GM18502 (cell line): Measurements from ENCODE around the gene NOX5.

Experiments
- ATAC-seq: cut with Tn5 transposase; IDR thresholded peaks from one replicate; pipeline ENCODE4 v1.9.1; 2021; ENCODE audit warnings: mild to moderate bottlenecking; ENCODE audit not compliant: unreplicated experiment, poor library complexity

NOX5 gene

DNA sequence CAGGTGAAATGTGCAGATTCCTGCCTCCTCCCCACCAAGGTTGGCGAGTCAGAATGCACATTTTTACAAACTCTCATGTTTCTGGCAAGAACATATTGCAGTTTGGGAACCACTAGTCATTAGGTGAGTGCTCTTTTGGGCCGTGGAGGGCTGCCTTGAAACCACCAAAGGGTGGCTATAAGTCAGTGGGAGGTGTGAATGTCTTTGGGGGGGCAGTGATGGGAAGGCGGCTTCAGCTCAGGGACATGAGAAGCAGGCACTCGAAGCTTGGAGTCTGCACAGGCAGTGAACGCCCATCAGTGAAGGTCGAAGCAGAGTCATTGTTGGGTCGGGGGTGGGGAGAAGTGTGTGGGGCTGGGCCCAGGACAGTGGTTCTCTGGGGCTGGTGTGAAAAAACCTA is 1.1 kb downstream of the NOX5 start:
- no peak for ATAC-seq

- ATAC-seq, result no peak
Observed at GRCh38 chr15:69016021-69016595, 1.6 kb downstream of the NOX5 start.

GRCh38 chr15:69017978-69018377 is 3.5 kb downstream of the NOX5 start:
- no peak for ATAC-seq

DNA sequence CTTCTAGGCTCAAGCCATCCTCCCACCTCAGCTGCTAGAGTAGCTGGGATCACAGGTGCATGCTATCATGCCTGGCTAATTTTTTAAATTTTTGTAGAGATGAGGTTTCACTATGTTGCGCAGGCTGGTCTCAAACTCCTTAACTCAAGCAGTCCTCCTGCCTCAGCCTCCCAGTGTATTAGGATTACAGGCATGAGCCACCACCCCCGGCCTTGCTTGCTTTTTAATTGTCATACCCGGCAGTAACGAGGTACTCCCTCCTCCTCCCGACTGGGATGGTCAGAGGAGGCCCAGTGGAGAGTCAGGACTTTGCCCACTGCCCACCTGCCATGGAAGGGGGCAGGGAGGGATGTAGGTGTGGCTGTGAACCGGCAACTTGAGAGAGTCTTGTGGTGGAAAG is 4.5 kb downstream of the NOX5 start:
- no peak for ATAC-seq

DNA sequence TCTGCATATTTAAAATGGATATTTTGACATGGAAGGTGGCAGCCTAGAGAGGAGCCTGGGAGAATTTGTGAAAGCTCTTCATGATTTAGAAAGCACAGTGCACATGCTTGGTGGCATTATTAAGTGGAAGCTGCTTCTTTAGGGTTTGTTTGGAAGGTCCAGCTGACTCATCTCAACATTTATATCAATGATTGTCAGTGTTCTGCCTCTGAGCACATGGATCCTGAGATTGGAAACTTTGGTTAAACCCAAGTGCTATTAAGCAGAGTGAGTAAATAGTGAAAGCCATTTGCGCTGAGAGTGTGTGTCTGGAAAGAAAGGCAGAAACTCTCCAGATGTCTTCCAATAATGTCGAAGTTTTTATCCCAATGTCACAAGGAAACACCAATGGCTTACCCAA is 7.4 kb downstream of the NOX5 start:
- no peak for ATAC-seq

- no peak for ATAC-seq
Observed at GRCh38 chr15:69025320-69025719, 10.8 kb downstream of the NOX5 start.

GRCh38 chr15:69026355-69026754 is 11.9 kb downstream of the NOX5 start:
- ATAC-seq, result no peak

GRCh38 chr15:69027976-69028518 is 13.6 kb downstream of the NOX5 start:
- ATAC-seq, result no peak

DNA sequence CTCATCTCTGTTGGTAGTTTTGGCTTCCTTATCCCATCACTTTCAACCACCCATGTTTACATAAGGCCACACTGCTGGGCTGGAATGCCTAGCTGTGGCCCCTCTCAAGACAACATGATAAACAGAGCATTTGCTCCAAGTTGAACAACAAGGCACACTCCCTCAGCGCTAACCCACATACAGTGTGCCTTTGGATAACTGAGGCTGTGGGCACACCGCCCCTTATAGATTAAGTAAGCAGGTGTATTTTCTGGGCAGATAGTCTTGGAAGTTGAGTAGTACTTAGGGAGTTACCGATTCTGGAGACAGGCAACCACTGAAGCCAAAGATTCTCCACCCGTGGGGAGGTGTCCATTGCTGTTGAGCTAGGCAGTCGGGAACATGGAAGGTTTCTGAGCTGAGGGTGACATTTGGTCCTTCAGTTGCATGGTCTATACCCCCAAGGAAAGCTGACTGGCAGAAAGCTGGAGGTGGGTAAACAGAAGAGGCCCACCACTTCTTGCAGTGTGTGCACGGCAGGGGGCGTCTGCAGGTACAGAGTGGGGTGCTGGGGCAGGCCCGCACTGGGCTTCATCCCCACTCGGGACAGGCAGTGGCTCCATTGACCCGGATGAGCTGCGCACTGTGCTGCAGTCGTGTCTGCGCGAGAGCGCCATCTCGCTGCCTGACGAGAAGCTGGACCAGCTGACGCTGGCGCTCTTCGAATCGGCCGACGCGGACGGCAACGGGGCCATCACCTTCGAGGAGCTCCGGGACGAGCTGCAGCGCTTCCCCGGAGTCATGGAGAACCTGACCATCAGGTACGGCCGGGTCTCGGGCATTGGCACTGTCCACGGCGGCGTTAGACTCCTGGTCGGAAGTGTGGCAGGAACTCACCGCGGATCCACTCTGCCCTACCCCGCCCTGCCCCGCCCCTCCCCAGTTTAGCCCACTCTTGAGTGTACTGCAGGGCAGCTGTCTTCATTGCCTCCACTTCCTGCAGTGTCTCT is 16.8 kb downstream of the NOX5 start:
- no peak for ATAC-seq

GRCh38 chr15:69032031-69032430 is 17.5 kb downstream of the NOX5 start:
- no peak for ATAC-seq

- no peak for ATAC-seq
Observed at GRCh38 chr15:69032703-69033373, 18.3 kb downstream of the NOX5 start.

GRCh38 chr15:69034352-69034751 is 19.9 kb downstream of the NOX5 start:
- ATAC-seq, result no peak

DNA sequence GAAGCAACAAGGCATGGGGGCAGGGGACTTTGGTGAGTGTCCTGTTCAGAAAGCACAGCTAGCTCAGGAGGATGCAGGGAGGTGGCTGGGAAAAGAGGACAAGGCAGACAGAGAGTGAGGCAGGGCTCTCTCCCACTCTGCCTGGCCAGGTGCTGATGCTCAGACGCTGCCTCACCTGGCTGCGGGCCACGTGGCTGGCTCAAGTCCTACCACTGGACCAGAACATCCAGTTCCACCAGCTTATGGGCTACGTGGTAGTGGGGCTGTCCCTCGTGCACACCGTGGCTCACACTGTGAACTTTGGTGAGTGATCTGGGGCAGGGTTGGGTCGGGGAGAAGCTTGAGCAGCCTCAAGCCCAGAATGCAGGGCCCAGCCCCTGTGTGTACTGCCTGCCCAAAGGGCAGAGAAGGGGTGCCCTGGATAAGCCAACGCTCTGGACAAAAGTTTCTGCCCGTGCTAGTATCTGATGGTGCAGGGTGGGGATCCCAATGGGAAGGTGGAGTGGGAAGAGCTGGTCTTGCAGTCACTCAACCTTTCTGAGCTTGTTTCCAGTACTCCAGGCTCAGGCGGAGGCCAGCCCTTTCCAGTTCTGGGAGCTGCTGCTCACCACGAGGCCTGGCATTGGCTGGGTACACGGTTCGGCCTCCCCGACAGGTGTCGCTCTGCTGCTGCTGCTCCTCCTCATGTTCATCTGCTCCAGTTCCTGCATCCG is 20.9 kb downstream of the NOX5 start:
- ATAC-seq, result no peak

DNA sequence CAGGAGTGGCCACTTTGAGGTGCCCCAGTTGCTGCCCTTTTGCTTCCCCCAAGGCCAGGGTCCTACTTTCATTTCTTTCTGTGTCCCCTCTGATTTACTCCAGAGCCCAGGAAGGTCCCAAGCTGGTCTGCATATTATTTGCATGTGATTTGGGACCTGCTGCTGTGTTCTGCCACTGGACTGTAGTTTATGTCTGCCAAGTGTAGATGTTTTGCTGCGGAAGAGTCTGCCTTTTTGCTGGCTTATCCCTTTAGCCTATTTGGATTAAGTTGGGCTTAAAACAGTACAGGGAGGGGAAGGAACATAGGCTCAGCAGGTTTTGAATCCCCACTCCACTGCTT is 21.4 kb downstream of the NOX5 start:
- ATAC-seq, result no peak

- ATAC-seq, result no peak
Observed at GRCh38 chr15:69036826-69037225, 22.3 kb downstream of the NOX5 start.

GRCh38 chr15:69037482-69037881 is 23.0 kb downstream of the NOX5 start:
- ATAC-seq, result no peak

- no peak for ATAC-seq
Observed at GRCh38 chr15:69037977-69038376, 23.5 kb downstream of the NOX5 start.

GRCh38 chr15:69038508-69038907 is 24.0 kb downstream of the NOX5 start:
- ATAC-seq, result no peak

DNA sequence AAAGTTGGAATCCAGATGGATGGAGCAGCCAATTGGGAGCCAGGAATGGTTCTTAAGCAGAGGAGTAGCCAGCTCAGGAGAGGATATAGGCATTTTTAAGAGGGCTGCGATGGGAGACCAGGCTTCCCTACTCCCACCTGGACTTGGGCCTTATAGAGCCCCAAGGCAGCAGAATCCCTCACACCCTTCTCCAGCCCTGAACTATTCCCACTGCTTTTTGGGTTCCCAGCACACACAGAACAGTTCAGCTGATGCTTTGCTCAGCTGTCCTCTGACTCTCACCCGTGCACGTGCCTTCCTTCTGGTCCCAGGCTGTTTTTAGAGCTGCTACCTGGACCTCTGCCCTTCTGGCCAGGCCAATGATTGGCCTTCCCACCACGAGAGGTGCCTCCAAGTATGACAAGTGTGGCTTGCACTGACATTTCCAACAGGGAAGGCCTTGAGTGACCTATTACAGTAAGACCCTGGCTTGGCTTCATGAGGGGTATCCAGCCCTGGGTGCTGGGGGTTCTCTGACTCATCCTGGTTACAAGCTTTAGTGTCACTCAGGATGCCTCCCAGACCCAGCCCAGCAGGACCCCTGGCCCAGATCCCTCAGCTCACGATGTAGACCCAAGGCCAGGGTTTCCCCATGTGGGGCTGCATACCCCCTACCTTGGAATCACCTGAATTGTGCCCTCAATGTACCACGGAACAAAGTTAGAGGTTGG is 25.2 kb downstream of the NOX5 start:
- ATAC-seq, result no peak

DNA sequence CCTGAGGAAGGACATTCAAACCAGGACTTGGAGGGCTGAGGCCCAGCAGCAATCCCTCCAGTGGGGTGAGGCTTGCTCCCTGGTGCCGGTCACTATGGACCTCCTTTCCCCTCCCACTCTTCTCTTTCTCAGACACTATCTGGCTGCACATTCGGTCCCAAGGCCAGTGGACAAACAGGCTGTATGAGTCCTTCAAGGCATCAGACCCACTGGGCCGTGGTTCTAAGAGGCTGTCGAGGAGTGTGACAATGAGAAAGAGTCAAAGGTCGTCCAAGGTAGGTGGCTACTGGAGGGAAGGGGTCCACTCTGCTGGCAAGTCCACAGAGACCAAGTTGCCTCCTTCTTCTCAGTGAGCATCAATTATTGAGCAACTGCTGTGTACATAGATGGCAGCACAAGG is 28.0 kb downstream of the NOX5 start:
- no peak for ATAC-seq
